ACC112 (cell line): ENCODE data around the gene PTPN23.

Experiments
- H2AFZ ChIP-seq: fragments of 200-600 bp; sonication (generic); one replicate; pipeline ENCODE4 v1.6.0; 2017; ENCODE audit warnings: antibody characterized with exemption, low read length; ENCODE audit not compliant: unreplicated experiment
- H3K27ac ChIP-seq: fragments of 200-600 bp; sonication (generic); 2 replicates; pipeline ENCODE4 v1.5.1; 2014; ENCODE audit warnings: low read depth, mild to moderate bottlenecking, antibody characterized with exemption, low read length, moderate library complexity
- H3K27me3 ChIP-seq: fragments of 200-600 bp; sonication (generic); 2 replicates; pipeline ENCODE4 v1.6.1; 2014; ENCODE audit warnings: mild to moderate bottlenecking, antibody characterized with exemption, low read length, moderate library complexity, mixed read lengths; ENCODE audit not compliant: insufficient read depth
- H3K36me3 ChIP-seq: fragments of 200-600 bp; sonication (generic); 2 replicates; pipeline ENCODE4 v1.6.1; 2016; ENCODE audit warnings: mild to moderate bottlenecking, antibody characterized with exemption, low read length, moderate library complexity, mixed read lengths; ENCODE audit not compliant: insufficient read depth
- H3K4me1 ChIP-seq: fragments of 200-600 bp; sonication (generic); one replicate; pipeline ENCODE4 v1.6.1; 2016; ENCODE audit warnings: low read length, mixed read lengths; ENCODE audit not compliant: insufficient read depth, unreplicated experiment, control insufficient read depth
- H3K4me3 ChIP-seq: fragments of 200-600 bp; sonication (generic); 2 replicates; pipeline ENCODE4 v1.5.1; 2014; ENCODE audit warnings: mild to moderate bottlenecking, low read depth, low read length
- H3K79me2 ChIP-seq: fragments of 200-600 bp; sonication (generic); one replicate; pipeline ENCODE4 v1.6.0; 2016; ENCODE audit warnings: low read length; ENCODE audit not compliant: control insufficient read depth, unreplicated experiment, insufficient read depth

PTPN23 gene

DNA sequence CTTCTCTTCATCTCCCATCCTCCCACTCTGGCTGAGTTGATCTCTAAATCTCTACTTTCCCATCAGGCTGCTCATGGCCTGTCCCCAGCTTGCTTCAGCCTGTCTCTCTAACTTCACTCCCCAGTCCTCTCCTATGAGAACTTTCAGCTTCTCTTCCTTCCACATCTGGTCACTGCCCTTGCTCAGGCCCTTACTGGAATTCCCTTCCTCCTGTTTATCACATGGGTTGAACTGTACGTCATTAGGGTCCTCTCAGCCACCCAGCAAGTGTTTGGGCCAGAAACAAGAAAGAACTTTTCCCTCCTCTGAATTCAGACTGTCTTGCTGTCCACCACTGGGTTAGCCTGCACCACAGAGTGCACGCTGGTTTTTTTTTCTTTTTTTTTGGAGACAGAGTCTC lies 5.0 kb downstream of the PTPN23 start:
- no peak overlapping the region for H3K27ac ChIP-seq
- no peaks in the 10 kb centered on the region for H3K27me3 ChIP-seq
- H3K4me1 ChIP-seq: peaks cover 8% of the 10 kb centered on the region
- H3K36me3 ChIP-seq: peaks cover 4% of the 10 kb centered on the region; the same call in 1 of the 2 replicates
- H2AFZ ChIP-seq: no peak overlapping the region
- no peak overlapping the region for H3K4me3 ChIP-seq
- H3K79me2 ChIP-seq: peaks cover 73% of the 10 kb centered on the region

DNA sequence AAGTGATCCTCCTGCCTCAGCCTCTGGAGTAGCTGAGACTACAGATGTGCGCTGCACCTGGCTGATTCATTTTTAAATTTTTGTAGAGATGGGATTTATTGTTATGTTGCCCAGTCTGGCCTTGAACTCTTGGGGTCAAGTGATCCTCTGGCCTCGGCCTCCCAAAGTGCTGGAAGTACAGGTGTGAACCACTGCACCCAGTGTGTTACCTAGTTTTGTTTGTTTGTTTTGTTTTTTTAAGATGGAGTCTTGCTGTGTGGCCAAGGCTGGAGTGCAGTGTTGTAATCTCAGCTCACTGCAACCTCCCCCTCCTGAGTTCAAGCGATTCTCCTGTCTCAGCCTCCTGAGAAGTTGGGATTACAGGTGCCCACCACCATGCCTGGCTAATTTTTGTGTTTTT lies 12.1 kb downstream of the PTPN23 start:
- H3K27me3 ChIP-seq: no peaks in the 10 kb centered on the region
- peaks cover 4% of the 10 kb centered on the region; the same call in 1 of the 2 replicates for H3K36me3 ChIP-seq
- peaks cover 69% of the 10 kb centered on the region for H3K79me2 ChIP-seq
- H3K4me1 ChIP-seq: peaks cover 27% of the 10 kb centered on the region
- no peak overlapping the region for H3K4me3 ChIP-seq
- H3K27ac ChIP-seq: no peak overlapping the region
- H2AFZ ChIP-seq: no peak overlapping the region

DNA sequence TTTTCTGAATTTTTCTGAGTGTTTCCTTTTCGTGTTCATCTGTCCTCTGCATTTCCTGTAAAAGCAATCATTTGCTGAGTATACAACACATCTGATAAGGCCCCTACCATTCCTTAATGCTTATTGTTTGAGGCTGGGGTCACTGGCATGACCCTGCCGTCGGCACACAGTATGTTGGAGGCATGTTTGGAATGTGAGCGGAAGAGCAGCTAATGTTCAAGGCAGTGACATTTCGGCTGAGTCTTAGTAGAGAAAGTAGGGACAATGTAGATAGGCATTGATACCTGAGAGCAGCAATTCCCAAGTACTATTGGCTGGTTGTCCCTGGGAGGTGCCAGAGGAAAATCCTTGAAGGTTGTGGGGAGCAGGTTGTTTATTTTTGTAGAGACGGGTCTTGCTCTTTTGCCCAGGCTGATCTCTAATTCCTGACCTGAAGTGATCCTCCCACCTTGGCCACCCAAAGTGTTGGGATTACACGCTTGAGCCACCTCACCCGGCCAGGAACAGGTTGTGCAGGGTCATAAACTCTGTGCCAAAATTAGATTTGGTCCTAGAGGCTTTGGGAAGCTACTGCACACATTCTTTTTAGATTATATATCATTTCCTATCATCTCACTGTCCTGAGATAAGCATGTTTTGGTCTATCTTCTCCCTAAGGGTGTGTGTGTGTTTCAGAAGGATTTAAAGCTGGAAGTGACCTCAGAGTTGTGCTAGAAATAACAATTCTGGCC lies 13.5 kb downstream of the PTPN23 start:
- H3K27me3 ChIP-seq: no peaks in the 10 kb centered on the region
- peak overlapping the region; percentile 52; the same call in 1 of the 2 replicates for H3K4me3 ChIP-seq
- H3K27ac ChIP-seq: peak overlapping the region; percentile 58
- no peak overlapping the region for H2AFZ ChIP-seq
- H3K4me1 ChIP-seq: peaks cover 27% of the 10 kb centered on the region
- H3K36me3 ChIP-seq: no peaks in the 10 kb centered on the region
- peaks cover 60% of the 10 kb centered on the region for H3K79me2 ChIP-seq

DNA sequence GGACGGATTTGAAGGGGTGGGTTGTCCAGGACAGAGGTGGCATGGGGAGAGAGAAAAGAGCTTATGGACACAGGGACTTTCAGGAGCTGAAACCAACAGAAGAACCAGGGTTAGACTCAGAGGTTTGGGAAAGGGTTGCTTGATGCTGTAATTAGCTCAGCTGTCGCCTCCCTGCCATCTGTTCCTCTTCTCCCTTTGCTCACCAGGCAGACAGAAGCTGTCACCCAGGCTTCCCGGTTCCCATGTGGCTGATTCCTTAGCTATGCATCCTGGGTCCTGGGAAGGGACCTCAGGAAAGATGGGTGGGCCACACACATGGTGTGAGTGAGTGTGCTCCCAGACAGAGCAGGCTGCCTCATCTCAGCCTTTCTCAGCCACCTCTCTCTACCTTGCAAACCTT lies 14.1 kb downstream of the PTPN23 start:
- Histone ChIP-seq H2AFZ (no peak overlapping the region), H3K27me3 (no peaks in the 10 kb centered on the region), H3K4me3 (no peak overlapping the region), H3K4me1 (peaks cover 27% of the 10 kb centered on the region), H3K36me3 (no peaks in the 10 kb centered on the region), H3K79me2 (peaks cover 60% of the 10 kb centered on the region), H3K27ac (peak overlapping the region; percentile 58)

DNA sequence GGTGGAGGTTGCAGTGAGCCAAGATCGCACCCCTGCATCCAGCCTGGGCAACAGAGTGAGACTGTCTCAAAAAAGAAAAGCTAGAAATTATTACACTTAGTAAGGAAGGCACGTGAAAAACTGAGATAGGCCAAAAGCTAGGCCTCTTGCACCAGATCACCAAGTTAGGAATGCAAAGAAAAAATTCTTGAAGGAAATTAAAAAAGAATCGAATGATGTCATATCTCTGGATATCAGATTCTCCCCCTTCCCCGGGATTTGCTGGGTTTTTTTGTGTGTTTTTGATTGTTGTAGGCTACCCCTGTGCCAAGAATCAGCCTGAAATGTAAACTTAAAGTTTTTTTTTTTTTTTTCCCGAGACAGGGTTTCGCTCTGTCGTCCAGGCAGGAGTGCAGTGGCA lies 17.4 kb downstream of the PTPN23 start:
- H3K79me2 ChIP-seq: peaks cover 29% of the 10 kb centered on the region
- no peaks in the 10 kb centered on the region for H3K27me3 ChIP-seq
- H3K4me3 ChIP-seq: no peak overlapping the region
- no peak overlapping the region for H3K27ac ChIP-seq
- peaks cover 25% of the 10 kb centered on the region for H3K4me1 ChIP-seq
- no peaks in the 10 kb centered on the region for H3K36me3 ChIP-seq
- no peak overlapping the region for H2AFZ ChIP-seq

DNA sequence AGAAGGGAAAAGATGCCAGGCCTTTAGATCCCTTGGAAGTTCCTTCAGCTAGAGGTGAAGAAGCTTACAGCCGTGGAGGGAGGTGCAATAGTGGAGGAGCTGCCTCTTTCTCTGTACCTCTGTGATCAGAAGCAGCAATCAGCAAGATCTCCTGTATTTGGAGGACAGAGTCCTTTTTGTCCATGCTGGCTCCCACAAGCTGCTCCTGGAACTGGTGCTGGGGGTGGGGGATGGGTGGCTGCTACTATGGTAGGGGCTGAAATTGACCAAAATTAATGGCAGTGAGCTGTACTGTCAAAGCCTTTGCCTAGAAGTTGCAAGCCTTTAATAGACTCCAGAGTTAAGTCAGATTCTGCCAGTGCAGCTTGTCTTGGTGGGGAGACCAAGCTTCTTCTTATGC lies 18.2 kb downstream of the PTPN23 start:
- Histone ChIP-seq H3K4me1 (peaks cover 18% of the 10 kb centered on the region), H3K4me3 (no peak overlapping the region), H3K27me3 (no peaks in the 10 kb centered on the region), H2AFZ (no peak overlapping the region), H3K36me3 (no peaks in the 10 kb centered on the region), H3K27ac (no peak overlapping the region), H3K79me2 (peaks cover 23% of the 10 kb centered on the region)

DNA sequence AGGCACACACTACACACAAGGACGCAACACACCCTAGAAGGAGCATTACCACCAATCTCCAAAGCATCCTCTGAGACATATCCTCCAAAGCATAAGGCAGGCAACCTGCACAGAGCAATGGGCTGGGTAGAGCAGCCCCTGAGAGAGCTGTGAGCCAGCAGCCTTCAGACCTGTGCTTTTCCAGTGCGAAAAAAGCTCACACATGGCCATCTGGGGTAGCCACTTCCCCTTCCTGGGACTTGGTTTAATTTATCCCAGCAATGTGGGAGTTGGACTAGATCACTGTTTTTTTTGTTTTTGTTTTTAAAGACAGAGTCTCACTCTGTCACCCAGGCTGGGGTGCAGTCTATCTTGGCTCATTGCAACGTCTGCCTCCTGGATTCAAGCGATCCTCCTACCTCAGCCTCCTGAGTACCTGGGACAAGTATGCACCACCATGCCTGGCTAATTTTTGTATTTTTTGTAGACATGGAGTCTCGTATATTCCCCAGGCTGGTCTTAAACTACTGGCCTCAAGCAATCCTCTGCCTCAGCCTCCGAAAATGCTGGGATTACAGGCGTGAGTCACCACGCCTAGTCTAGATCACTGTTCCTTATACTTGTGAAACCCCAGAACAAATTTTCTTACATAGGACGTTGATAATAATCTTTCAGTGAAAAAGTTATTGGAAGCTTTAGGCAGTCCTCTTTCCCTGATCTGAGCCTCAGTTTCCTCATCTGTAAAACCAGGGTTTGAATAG lies 18.9 kb downstream of the PTPN23 start:
- H3K4me1 ChIP-seq: peaks cover 15% of the 10 kb centered on the region
- no peak overlapping the region for H2AFZ ChIP-seq
- H3K27ac ChIP-seq: no peak overlapping the region
- H3K27me3 ChIP-seq: no peaks in the 10 kb centered on the region
- no peak overlapping the region for H3K4me3 ChIP-seq
- peaks cover 16% of the 10 kb centered on the region for H3K79me2 ChIP-seq
- no peaks in the 10 kb centered on the region for H3K36me3 ChIP-seq

DNA sequence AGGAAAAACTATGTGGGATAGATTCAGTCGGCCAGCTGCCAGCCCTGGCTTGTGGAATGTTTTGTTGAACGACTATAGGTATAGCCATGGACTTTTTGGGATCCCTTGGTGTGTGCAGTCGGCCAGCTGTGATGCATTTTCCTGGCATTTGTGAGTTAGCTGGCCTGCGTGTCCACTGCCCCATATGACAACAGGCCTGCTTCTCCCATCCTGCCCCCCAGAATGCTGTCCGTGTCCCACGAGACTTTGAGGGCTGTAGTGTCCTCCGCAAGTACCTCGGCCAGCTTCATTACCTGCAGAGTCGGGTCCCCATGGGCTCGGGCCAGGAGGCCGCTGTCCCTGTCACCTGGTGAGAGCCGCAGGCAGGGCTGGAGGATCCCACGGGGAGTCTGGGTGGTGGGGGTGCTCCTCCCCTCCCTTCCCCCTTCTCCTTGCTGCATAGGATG lies 23.6 kb downstream of the PTPN23 start:
- H2AFZ ChIP-seq: no peak overlapping the region
- no peak overlapping the region for H3K27ac ChIP-seq
- 0 out of 2 replicates have a peak, but pooled peaks cover 5% of the 10 kb centered on the region for H3K36me3 ChIP-seq
- no peak overlapping the region for H3K4me3 ChIP-seq
- peaks cover 14% of the 10 kb centered on the region for H3K4me1 ChIP-seq
- no peaks in the 10 kb centered on the region for H3K27me3 ChIP-seq
- peaks cover 8% of the 10 kb centered on the region for H3K79me2 ChIP-seq

DNA sequence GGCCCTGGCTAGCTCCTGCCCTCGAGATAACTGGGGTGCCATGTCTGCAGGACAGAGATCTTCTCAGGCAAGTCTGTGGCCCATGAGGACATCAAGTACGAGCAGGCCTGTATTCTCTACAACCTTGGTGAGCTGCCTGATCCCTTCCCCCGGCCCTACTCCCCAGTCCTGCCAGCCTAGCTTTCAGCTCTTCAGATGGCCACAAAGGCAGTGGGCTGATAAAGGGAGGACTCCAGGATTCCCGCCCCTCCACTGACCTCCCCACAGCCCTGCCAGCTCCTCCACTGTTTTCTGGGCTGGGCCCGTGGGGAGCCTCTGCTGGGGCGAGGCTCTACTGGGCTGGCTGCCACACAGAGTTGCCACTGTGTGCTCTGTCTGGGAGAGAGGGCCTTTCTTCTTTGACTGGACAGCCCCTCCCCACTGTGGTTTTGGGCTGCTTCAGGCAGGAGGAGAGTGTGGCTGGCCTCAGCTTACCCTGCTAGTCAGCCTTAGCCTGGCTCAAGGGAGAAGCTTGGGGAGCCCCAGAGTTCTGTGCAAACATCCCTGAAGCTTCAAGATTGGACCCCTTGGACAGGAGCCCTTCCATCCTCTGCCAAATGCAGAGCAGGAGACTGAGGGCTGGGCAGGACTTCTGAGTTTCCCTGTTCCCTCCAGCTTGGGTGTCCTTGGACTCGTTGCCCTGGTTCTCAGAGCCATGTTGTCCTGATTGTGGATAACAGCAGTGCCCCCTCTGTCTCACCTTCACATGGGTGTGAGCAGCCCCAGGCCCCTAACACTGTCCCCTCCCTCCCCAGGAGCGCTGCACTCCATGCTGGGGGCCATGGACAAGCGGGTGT lies 24.4 kb downstream of the PTPN23 start:
- Histone ChIP-seq H3K27ac (no peak overlapping the region), H3K4me1 (peaks cover 14% of the 10 kb centered on the region), H3K4me3 (no peak overlapping the region), H2AFZ (no peak overlapping the region), H3K27me3 (no peaks in the 10 kb centered on the region), H3K36me3 (0 out of 2 replicates have a peak, but pooled peaks cover 5% of the 10 kb centered on the region), H3K79me2 (peaks cover 8% of the 10 kb centered on the region)
